GM12865 (cell line): ENCODE results near the gene EPAS1.
A peak's percentile ranks its signal among the peaks of the same experiment; 100 is the strongest.

ENCODE experiments used
- DNase-seq: peaks from one replicate; pipeline ENCODE4 v3.0.0; 2010; ENCODE audit warnings: low read depth
- H3K4me3 ChIP-seq: 2 replicates; pipeline ENCODE4 v1.5.1; 2011; ENCODE audit warnings: mild to moderate bottlenecking, low read depth, low read length, control low read depth
- CTCF ChIP-seq: IDR thresholded peaks from 2 replicates; pipeline ENCODE4 v1.5.1; 2011; ENCODE audit warnings: low read length, control low read depth, low read depth, inconsistent platforms; ENCODE audit not compliant: insufficient read depth; ENCODE audit errors: missing control alignments

EPAS1 gene

GRCh38 chr2:46326231-46326980 lies 29.2 kb downstream of the EPAS1 start:
- H3K4me3 ChIP-seq, result no peak overlapping the region
- no peak for DNase-seq
- TF ChIP-seq CTCF, result no peak

GRCh38 chr2:46327627-46328026 lies 30.4 kb downstream of the EPAS1 start:
- no peak for DNase-seq

GRCh38 chr2:46328291-46328690 lies 31.1 kb downstream of the EPAS1 start:
- no peak for DNase-seq
- H3K4me3 ChIP-seq, result no peak overlapping the region
- no peak for TF ChIP-seq CTCF

More at GRCh38 chr2:46327627-46328026, 30.4 kb downstream of the EPAS1 start:
- no peak overlapping the region for H3K4me3 ChIP-seq
- TF ChIP-seq CTCF, result peak; percentile 11

- H3K4me3 ChIP-seq, result no peak overlapping the region
- no peak for TF ChIP-seq CTCF
- DNase-seq, result no peak
Measured at GRCh38 chr2:46328829-46329228, 31.6 kb downstream of the EPAS1 start.

GRCh38 chr2:46329340-46329739 lies 32.1 kb downstream of the EPAS1 start:
- H3K4me3 ChIP-seq, result no peak overlapping the region
- no peak for TF ChIP-seq CTCF
- no peak for DNase-seq

GRCh38 chr2:46329803-46330775 lies 32.9 kb downstream of the EPAS1 start:
- DNase-seq, result no peak

More at GRCh38 chr2:46329803-46330775, 32.9 kb downstream of the EPAS1 start:
- H3K4me3 ChIP-seq, result no peak overlapping the region
- TF ChIP-seq CTCF, result no peak
